Prostate gland (tissue), 2 donors: ENCODE measurements around the gene KRTAP9-2. TPM values are rescaled to one million over a fixed set of nuclear protein-coding genes. Genes with fewer than 3 reads are reported as not detected.
"Not testable (repeated sequence)": the region's sequence is repeated elsewhere in the genome, so short reads cannot be mapped to it uniquely, and the experiment has no call there.

Experiments
- DNase-seq: peaks from one replicate; pipeline ENCODE4 v3.0.0-alpha.2; 2019; ENCODE audit warnings: low spot score
- H3K27ac ChIP-seq, 2 donors: fragments of 200-600 bp; sonication (generic); 2 replicates each; pipeline ENCODE4 v1.5.1; 2017 to 2019
- H3K27me3 ChIP-seq: fragments of 200-600 bp; sonication (generic); replicated peaks from 2 replicates; pipeline ENCODE4 v1.5.1; 2019; ENCODE audit not compliant: insufficient read depth
- H3K36me3 ChIP-seq, 2 donors: fragments of 200-600 bp; sonication (generic); 1 replicate in 1 of 2; 2 replicates in 1 of 2; pipeline versions ENCODE4 v1.5.1 to v1.8.1; 2017 to 2019
- H3K4me1 ChIP-seq: fragments of 200-600 bp; sonication (generic); replicated peaks from 2 replicates; pipeline ENCODE4 v1.5.1; 2019
- H3K4me3 ChIP-seq, 2 donors: fragments of 200-600 bp; sonication (generic); 2 replicates each; pipeline ENCODE4 v1.5.1; 2017 to 2019
- H3K9me3 ChIP-seq: fragments of 200-600 bp; sonication (generic); 2 replicates; pipeline ENCODE4 v1.5.1; 2017
- CTCF ChIP-seq, 4 experiments: fragments of 200-600 bp in 2 of 4; fragments of 450-650 bp in 2 of 4; sonication (generic) in 2 of 4; IDR thresholded peaks; 1 replicate in 3 of 4; 2 replicates in 1 of 4; pipeline ENCODE4 v1.5.1; 2016 to 2019; ENCODE audit warnings: antibody characterized with exemption in 4 of 4, mild to moderate bottlenecking in 2 of 4, moderate library complexity in 2 of 4
- POLR2A ChIP-seq: fragments of 450-650 bp; IDR thresholded peaks from one replicate; pipeline ENCODE4 v1.6.1; 2016; ENCODE audit warnings: antibody characterized with exemption, mild to moderate bottlenecking
- POLR2AphosphoS5 ChIP-seq: sonication (generic); formaldehyde crosslinking; IDR thresholded peaks from one replicate; pipeline ENCODE4 v1.6.1; 2017; ENCODE audit warnings: antibody characterized with exemption
- WGBS: methylation state at CpG from one replicate; pipeline ENCODE4 v1.1.5; 2018; 5-methylcytosine and 5-hydroxymethylcytosine counted together
- intact Hi-C: fragments of 100-400 bp; cut with DNase I; formaldehyde crosslinking; loops from one replicate; pipeline ENCODE4 v1.14.2; 2022
- total RNA-seq, 2 donors: library from RNA; depleted of rRNA; stranded (reverse); fragments of >200 nt; gene quantifications; one replicate each; pipeline ENCODE4 v1.1.0, GENCODE V29; 2016

The KRTAP9-2 gene
- not detected for total RNA-seq

GRCh38 chr17:41226598-41227095 is at the start of gene KRTAP9-2:
Gene KRTAP9-2, plus strand, starts transcription at chr17:41226648. Its CDS starts 7 bp downstream, at chr17:41226655.
- intact Hi-C loops, H3K36me3 ChIP-seq, H3K4me1 ChIP-seq, DNase-seq, H3K27ac ChIP-seq, H3K9me3 ChIP-seq, H3K4me3 ChIP-seq, H3K27me3 ChIP-seq: not testable (repeated sequence)
- 77% methylated on average over 3 of the region's 4 CpGs for WGBS

DNA sequence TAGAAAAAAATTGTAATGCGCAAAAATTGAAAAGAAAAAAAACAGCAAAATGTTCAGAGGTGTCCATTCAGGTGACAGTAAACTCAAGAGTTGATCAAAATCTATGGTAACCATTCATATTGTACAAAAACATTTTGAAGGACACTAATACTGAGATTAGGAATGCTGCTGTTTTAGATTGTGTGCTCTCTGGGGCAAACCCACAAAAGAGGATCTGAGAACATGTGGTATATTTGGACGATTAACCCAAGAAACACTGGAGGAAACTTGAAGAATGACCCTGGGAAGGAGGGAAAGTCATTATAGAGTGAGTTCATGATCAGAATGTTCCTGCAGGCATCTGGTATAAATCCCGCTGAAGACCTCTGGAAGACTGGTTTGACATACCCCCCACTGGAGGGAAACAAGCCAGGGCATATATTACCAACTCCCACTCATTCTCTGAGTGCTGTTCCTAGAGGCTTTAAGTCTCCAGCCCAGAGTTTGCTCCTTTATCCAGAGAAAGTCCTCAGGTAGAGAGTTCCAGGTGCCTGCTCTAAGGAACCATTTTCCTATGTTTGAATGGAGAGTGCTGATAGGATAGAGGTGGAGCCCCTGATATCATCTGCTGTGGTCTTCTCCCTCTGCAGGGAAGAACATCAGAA is 49.6 kb upstream of the KRTAP9-2 start:
- TF ChIP-seq POLR2AphosphoS5 (no peak), POLR2A (no peak), CTCF (IDR thresholded peaks at IDR 0.05) (no peak)
- H3K36me3 ChIP-seq, result no peaks in the 10 kb centered on the region
- H3K27ac ChIP-seq, result no peak overlapping the region
- no peaks in the 10 kb centered on the region for H3K9me3 ChIP-seq
- no peak for DNase-seq
- no peaks in the 10 kb centered on the region for H3K27me3 ChIP-seq
- intact Hi-C loops, result no loop called here
- WGBS, result 83% methylated on average over 3 of the region's 3 CpGs
- H3K4me3 ChIP-seq, result no peak overlapping the region
- H3K4me1 ChIP-seq, result no peaks in the 10 kb centered on the region

- Histone ChIP-seq H3K27me3 (no peaks in the 10 kb centered on the region), H3K4me1 (no peaks in the 10 kb centered on the region), H3K4me3 (no peak within 1 kb of the TSS), H3K9me3 (no peaks in the 10 kb centered on the region), H3K27ac (no peak within 1 kb of the TSS), H3K36me3 (no peaks in the 10 kb centered on the region)
- 96% methylated on average over 7 of the region's 7 CpGs for WGBS
- no peak for DNase-seq
- TF ChIP-seq CTCF (IDR thresholded peaks at IDR 0.05) (no peak), POLR2AphosphoS5 (no peak), POLR2A (no peak)
- intact Hi-C loops, result no loop called here
Observed at GRCh38 chr17:41177727-41178271, 48.6 kb upstream of the KRTAP9-2 start, which contains the start of gene KRTAP4-2. Gene KRTAP4-2, minus strand, starts transcription at chr17:41178221. Its CDS starts 57 bp downstream, at chr17:41178164.

- Histone ChIP-seq H3K4me3 (no peak overlapping the region), H3K4me1 (no peaks in the 10 kb centered on the region), H3K9me3 (no peaks in the 10 kb centered on the region), H3K27me3 (no peaks in the 10 kb centered on the region), H3K36me3 (no peaks in the 10 kb centered on the region), H3K27ac (no peak overlapping the region)
- 92% methylated on average over 3 of the region's 3 CpGs for WGBS
- TF ChIP-seq CTCF (IDR thresholded peaks at IDR 0.05), result no peak
- no peak for TF ChIP-seq POLR2AphosphoS5
- no peak for TF ChIP-seq POLR2A
- no peak for DNase-seq
- intact Hi-C loops, result no loop called here
Observed at GRCh38 chr17:41178341-41178740, 48.1 kb upstream of the KRTAP9-2 start.

- Histone ChIP-seq H3K9me3 (no peaks in the 10 kb centered on the region), H3K4me3 (no peak overlapping the region), H3K4me1 (no peaks in the 10 kb centered on the region), H3K27me3 (no peaks in the 10 kb centered on the region), H3K36me3 (no peaks in the 10 kb centered on the region), H3K27ac (no peak overlapping the region)
- TF ChIP-seq CTCF (IDR thresholded peaks at IDR 0.05), result no peak
- intact Hi-C loops, result no loop called here
- DNase-seq, result no peak
- 76% methylated on average over 1 of the region's 1 CpG for WGBS
Observed at GRCh38 chr17:41178843-41179616, 47.4 kb upstream of the KRTAP9-2 start.
